Endodermal cell (in vitro differentiated cells): ENCODE measurements around the gene SERP2. TPM values are rescaled to one million over a fixed set of nuclear protein-coding genes. Genes with fewer than 3 reads are reported as not detected.

Experiments used
- DNase-seq: peaks from one replicate; pipeline ENCODE4 v3.0.0-alpha.2; 2017
- H3K27ac ChIP-seq: 2 replicates; pipeline ENCODE4 v1.5.1; 2013; ENCODE audit warnings: mild to moderate bottlenecking, low read depth, low read length, moderate library complexity
- H3K27me3 ChIP-seq: 2 replicates; pipeline ENCODE4 v1.6.1; 2013; ENCODE audit warnings: mild to moderate bottlenecking, low read length, moderate library complexity; ENCODE audit not compliant: insufficient read depth, control insufficient read depth, poor library complexity, severe bottlenecking
- H3K36me3 ChIP-seq: 2 replicates; pipeline ENCODE4 v1.7.0; 2013; ENCODE audit warnings: mild to moderate bottlenecking, low read length, moderate library complexity; ENCODE audit not compliant: control insufficient read depth, insufficient read depth
- H3K4me1 ChIP-seq: one replicate; pipeline ENCODE4 v1.7.0; 2013; ENCODE audit warnings: low read length; ENCODE audit not compliant: control insufficient read depth, insufficient read depth
- H3K4me3 ChIP-seq: 2 replicates; pipeline ENCODE4 v1.5.1; 2013; ENCODE audit warnings: mild to moderate bottlenecking, low read length, moderate library complexity
- H3K9ac ChIP-seq: 2 replicates; pipeline ENCODE4 v1.6.1; 2013; ENCODE audit warnings: mild to moderate bottlenecking, low read length, moderate library complexity; ENCODE audit not compliant: poor library complexity, severe bottlenecking; ENCODE audit errors: extremely low read depth
- H3K9me3 ChIP-seq: 2 replicates; pipeline ENCODE4 v1.6.1; 2013; ENCODE audit warnings: mild to moderate bottlenecking, low read length, moderate library complexity; ENCODE audit not compliant: control insufficient read depth
- H3K27ac Mint-ChIP-seq: 2 replicates; pipeline ENCODE4 v1.8.0; 2020; ENCODE audit warnings: mixed read lengths
- H3K27me3 Mint-ChIP-seq: 2 replicates; pipeline ENCODE4 v1.8.0; 2021; ENCODE audit warnings: mild to moderate bottlenecking, mixed read lengths; ENCODE audit not compliant: insufficient read depth
- H3K36me3 Mint-ChIP-seq: 2 replicates; pipeline ENCODE4 v1.8.0; 2020; ENCODE audit warnings: low read depth, mixed read lengths
- H3K4me1 Mint-ChIP-seq: 2 replicates; pipeline ENCODE4 v1.8.0; 2020; ENCODE audit warnings: mixed read lengths
- H3K4me3 Mint-ChIP-seq: 2 replicates; pipeline ENCODE4 v1.8.0; 2020; ENCODE audit warnings: mild to moderate bottlenecking, moderate library complexity, mixed read lengths
- H3K9me3 Mint-ChIP-seq: 2 replicates; pipeline ENCODE4 v1.8.0; 2020; ENCODE audit warnings: mild to moderate bottlenecking, mixed read lengths
- CTCF ChIP-seq: fragments of 200-600 bp; sonication (generic); conservative IDR thresholded peaks from 2 replicates; pipeline ENCODE4 v1.5.0; 2021; ENCODE audit warnings: antibody characterized with exemption, mild to moderate bottlenecking
- WGBS, 2 experiments: methylation state at CpG; one replicate each; pipeline versions ENCODE4 v1.1.5 to v1.1.7; 2013; ENCODE audit warnings: missing lambda C conversion rate in 2 of 2, mixed read lengths in 1 of 2; ENCODE audit not compliant: insufficient coverage in 1 of 2, insufficient read length in 1 of 2; 5-methylcytosine and 5-hydroxymethylcytosine counted together
- total RNA-seq, 2 donors: library from RNA; stranded (reverse); fragmentation: NEBNext Ultra II Directional in 1 of 2; extraction: Animal tissue kit (Norgen Biotek cat#: 25700) in 1 of 2; gene quantifications; 2 replicates in 1 of 2; 3 replicates in 1 of 2; pipeline ENCODE4 v1.2.1, GENCODE V29; 2021

The SERP2 gene
- total RNA-seq, 2 donors from 2014 or later: 2.9 to 3.5 TPM

- no peaks in the 10 kb centered on the region for H3K9me3 Mint-ChIP-seq
- peaks cover 38% of the 10 kb centered on the region for H3K27me3 Mint-ChIP-seq
- H3K27ac ChIP-seq: no peak overlapping the region
- TF ChIP-seq CTCF: no peak
- 93% methylated on average over 3 of the region's 3 CpGs; no CpG with 5 or more reads in 1 of the 2 experiments for WGBS, 2 experiments
- no peaks in the 10 kb centered on the region for H3K36me3 ChIP-seq
- H3K27me3 ChIP-seq: peaks cover 7% of the 10 kb centered on the region
- H3K4me1 ChIP-seq: peaks cover 23% of the 10 kb centered on the region
- no peaks in the 10 kb centered on the region for H3K9me3 ChIP-seq
- no peak overlapping the region for H3K4me3 Mint-ChIP-seq
- no peaks in the 10 kb centered on the region for H3K36me3 Mint-ChIP-seq
- no peak overlapping the region for H3K4me3 ChIP-seq
- no peak for DNase-seq
- no peak overlapping the region for H3K27ac Mint-ChIP-seq
- H3K9ac ChIP-seq: no peak overlapping the region
- peaks cover 25% of the 10 kb centered on the region for H3K4me1 Mint-ChIP-seq
Observed at GRCh38 chr13:44365899-44366298, 7.7 kb upstream of the SERP2 start.

- H3K4me1 Mint-ChIP-seq: peaks cover 20% of the 10 kb centered on the region
- no peaks in the 10 kb centered on the region for H3K9me3 Mint-ChIP-seq
- Histone ChIP-seq H3K4me1 (peaks cover 20% of the 10 kb centered on the region), H3K27me3 (peaks cover 22% of the 10 kb centered on the region), H3K36me3 (no peaks in the 10 kb centered on the region), H3K4me3 (no peak overlapping the region), H3K9me3 (no peaks in the 10 kb centered on the region), H3K27ac (no peak overlapping the region), H3K9ac (no peak overlapping the region)
- WGBS, 2 experiments: 87% methylated on average over 6 of the region's 6 CpGs; no CpG with 5 or more reads in 1 of the 2 experiments
- no peak overlapping the region for H3K27ac Mint-ChIP-seq
- peaks cover 47% of the 10 kb centered on the region for H3K27me3 Mint-ChIP-seq
- H3K4me3 Mint-ChIP-seq: no peak overlapping the region
- no peak for TF ChIP-seq CTCF
- DNase-seq: no peak
- no peaks in the 10 kb centered on the region for H3K36me3 Mint-ChIP-seq
Observed at GRCh38 chr13:44368062-44368591, 5.5 kb upstream of the SERP2 start.

- peaks cover 44% of the 10 kb centered on the region for H3K27me3 Mint-ChIP-seq
- TF ChIP-seq CTCF: no peak
- Histone ChIP-seq H3K27me3 (peaks cover 28% of the 10 kb centered on the region), H3K9me3 (no peaks in the 10 kb centered on the region), H3K36me3 (no peaks in the 10 kb centered on the region), H3K4me3 (no peak overlapping the region), H3K9ac (no peak overlapping the region), H3K27ac (no peak overlapping the region), H3K4me1 (peaks cover 13% of the 10 kb centered on the region)
- H3K27ac Mint-ChIP-seq: no peak overlapping the region
- peaks cover 16% of the 10 kb centered on the region for H3K4me1 Mint-ChIP-seq
- no peak overlapping the region for H3K4me3 Mint-ChIP-seq
- 91 to 94% methylated on average over 2 to 5 of the region's 5 CpGs for WGBS, 2 experiments
- H3K9me3 Mint-ChIP-seq: no peaks in the 10 kb centered on the region
- DNase-seq: no peak
- no peaks in the 10 kb centered on the region for H3K36me3 Mint-ChIP-seq
Observed at GRCh38 chr13:44368599-44369368, 4.8 kb upstream of the SERP2 start.
